Stimulated activated naive CD8-positive, alpha-beta T cell treated with anti-CD3 and anti-CD28 coated beads, Interleukin-15, Interleukin-2, amounts not matched to agents 100 U/mL and 50 U/mL, for 24 hours (primary cell): Measurements from ENCODE around the gene STK17B.
A peak's percentile ranks its signal among the peaks of the same experiment; 100 is the strongest.
"Not testable (repeated sequence)": the region's sequence is repeated elsewhere in the genome, so short reads cannot be mapped to it uniquely, and the experiment has no call there.

Source experiments
- ATAC-seq: fragments of 150-1000 bp; cut with Tn5 transposase; one replicate; pipeline ENCODE4 v1.10.0; 2021
- DNase-seq: peaks from one replicate; pipeline ENCODE4 v3.0.0; 2021

The STK17B gene

GRCh38 chr2:196171248-196171871, at the start of gene STK17B:
Gene STK17B, minus strand, starts transcription at chr2:196171578. Its CDS starts 8,195 bp downstream, at chr2:196163383.
- DNase-seq (peak; percentile 98), ATAC-seq (peak; percentile 76)

DNA sequence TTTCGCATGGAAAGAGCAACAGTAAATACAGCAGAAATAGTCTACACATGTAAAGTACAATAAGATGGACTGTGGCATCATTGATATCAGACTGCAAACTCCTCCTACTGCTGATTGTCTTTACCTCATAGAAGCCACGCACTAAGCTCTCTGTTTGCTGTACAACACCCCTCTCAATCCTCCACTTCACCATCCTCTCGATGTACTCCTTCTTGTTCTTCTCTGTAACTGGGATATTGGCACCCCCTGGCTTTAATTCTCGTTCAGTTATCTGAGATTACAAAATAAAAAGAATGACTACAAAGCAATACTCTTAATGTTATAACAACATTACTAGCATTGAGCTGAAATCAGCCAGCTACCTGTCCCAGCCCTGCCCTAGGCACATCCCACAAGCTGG, 49.3 kb upstream of the STK17B start:
- DNase-seq (no peak), ATAC-seq (peak; percentile 53)

DNA sequence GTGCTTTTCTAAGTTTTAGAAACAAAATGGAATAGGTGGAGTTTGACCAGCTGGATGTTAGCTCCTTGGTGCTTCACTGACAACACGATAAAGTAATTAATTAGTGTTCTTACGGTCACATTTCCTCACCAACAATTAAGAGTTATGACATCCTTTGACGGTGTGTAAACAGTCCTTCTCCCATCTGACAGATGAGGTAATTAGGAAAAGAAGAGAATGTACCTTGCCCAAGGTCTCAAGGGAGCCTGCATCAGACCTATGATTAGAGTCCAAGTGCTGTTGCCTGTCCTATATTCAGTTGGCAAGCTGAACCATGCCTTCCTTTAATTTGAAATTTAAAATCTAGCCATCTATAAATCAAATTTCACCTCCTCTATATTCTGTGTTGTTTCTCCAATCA, 48.3 kb upstream of the STK17B start:
- ATAC-seq (no peak), DNase-seq (no peak)

DNA sequence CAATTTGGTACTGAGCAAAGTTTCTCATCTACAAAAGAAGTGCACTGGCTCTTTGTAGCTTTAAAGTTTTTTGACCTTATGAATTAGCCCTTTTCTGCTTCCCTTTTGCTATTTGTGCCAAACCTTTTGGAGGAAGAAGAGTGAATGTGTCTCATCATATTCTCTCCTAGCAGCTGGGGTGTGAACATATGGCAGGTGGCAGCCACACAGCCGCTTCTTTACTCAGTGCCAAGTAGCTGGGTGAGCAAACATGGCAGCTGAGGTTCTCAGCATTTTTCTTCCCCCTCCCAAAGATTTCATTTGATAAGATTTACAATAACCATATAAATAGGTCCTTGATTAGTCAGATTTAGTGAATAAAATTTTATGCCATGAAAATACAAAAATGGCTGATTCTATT, 46.7 kb upstream of the STK17B start:
- no peak for ATAC-seq
- DNase-seq: no peak

DNA sequence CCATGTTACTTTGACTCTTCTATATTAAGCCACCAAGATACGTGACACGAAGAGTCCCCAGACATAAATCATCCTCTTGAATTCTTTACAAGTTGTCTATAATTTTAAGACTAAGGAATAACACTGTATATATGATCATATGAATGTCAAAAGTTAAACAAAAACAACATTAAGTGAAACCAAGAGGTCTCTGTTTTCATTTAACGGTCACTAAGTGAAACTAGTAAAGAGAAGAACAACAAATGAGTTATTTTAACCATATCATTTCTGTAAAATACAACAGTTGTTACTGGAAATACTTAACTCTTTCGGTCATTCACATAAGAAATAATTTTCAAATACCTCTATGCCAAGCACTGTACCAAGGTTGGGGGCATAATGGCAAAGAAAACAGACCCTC, 45.7 kb upstream of the STK17B start:
- ATAC-seq: no peak
- DNase-seq: no peak

GRCh38 chr2:196215376-196215775, 44.0 kb upstream of the STK17B start:
- ATAC-seq: no peak
- DNase-seq: no peak

GRCh38 chr2:196214156-196214555, 42.8 kb upstream of the STK17B start:
- no peak for ATAC-seq
- no peak for DNase-seq

- DNase-seq (no peak), ATAC-seq (no peak)
These were observed 42.0 kb upstream of the STK17B start for GRCh38 chr2:196213252-196213980.

GRCh38 chr2:196208915-196209314, 37.5 kb upstream of the STK17B start:
- ATAC-seq (no peak), DNase-seq (no peak)

DNA sequence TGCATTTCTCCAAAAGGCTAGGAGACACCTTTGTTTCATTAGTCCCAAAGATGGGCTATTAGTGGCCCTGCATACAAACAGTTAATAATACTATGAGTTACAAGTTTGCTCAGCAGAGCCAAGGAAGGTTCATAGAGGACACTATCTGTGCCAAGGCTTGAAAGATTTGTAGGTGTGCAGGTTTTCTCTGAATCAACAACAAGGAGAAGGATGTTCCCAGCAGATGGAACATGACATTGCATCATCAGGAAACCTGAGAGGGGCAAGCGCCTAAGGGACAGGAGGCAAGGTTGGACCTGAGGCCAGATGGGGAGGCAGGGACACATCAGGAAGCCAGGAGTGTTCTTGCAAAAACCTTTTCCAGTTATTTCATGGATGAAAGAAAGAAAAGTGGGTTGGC, 35.4 kb upstream of the STK17B start:
- no peak for ATAC-seq

DNA sequence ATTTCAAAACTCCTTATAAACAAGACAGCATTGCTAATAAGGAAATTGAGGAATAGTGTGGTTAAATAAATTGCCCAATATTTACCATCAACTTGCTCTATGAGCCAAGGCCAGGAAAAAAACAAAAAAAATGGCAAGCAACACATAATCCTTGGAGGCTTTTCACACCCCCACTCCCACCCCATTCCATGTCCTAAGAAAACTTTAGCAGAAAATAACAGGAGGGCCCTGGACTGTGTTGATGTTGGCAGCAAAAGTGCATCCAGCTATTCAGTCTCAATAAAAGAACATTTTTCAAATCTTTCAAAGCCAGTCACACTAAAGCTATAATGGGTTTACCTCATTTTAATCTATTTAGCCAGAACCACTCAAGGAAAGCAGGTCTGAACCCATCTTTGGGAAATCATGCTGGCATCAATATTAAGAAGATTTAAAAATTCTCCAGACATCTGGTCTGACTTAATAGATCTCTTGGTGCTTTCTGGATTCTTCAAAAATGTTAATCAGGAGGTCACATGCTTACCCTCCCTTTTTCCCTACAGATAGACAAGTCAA, 34.6 kb upstream of the STK17B start:
- no peak for ATAC-seq
- DNase-seq: no peak

More for the DNA sequence above, 35.4 kb upstream of the STK17B start:
- no peak for DNase-seq

DNA sequence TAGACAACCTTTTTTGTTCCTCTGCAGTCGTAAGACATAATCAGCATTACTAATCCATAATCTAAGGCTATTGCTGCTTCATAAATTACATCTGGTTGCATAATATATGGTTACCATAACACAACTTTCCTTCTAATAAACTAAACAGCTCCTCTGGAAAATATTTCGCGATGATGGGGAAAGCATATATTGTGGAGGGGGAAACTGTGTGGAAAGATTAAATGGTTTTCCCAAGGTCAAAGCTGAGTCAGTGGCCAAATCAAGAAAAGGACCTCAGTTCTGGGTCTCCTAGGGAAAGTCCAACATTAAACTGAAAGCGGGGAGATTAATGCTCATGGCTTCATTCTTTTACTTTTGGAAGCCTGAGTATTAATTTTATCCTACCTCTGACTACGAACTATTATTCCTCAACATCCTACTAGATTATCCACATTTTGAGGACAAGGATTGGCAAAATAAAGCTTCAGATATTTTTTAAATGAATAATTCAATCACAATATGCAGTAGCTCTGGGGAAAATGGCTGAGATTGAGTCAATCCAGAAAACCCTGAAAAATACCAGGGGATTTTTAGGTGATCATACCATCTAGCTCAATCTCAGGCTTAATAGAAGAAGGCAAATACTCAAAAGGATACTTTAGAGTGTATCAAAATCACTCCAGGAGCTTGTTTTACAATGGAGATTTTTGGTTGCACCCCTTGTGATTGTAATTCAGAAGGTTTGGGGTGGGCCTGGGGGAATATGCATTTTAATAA, 33.8 kb upstream of the STK17B start:
- no peak for DNase-seq
- peak; percentile 26 for ATAC-seq

DNA sequence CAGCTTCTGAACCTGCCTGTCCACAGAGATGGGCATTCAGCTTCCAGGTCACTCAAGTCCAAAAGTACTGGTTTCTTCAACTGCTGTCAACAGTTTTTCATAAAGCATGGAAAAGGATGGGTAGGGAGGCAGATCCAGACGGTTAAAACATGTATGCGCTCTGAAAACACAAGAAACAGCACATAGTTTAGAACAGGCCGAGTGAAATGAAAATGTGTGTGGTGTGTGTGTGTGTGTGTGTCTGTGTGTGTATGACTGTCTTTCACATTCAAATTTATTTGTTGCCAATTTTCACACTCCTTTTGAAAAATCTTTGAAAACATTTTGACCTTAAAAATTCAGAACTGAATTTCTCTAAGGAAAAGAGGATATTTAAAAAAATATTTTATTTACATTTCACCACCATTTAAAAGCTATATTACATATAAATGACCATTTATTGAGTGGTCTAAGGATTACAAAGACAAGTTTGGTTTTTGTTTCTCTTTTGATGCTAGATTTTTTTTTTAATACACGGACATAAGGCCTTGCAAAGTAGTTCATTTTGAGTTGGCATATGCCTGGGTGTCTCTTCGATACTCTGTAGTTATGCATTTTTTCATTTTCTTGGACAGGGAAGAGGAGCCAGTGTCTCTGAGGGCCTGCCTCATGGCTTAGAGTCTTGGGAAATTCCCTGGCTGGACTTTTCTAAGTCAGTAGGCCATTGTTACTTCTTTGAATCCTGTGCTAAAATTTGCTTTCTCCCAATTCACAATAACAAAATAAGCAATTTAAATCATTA, 30.0 kb upstream of the STK17B start:
- ATAC-seq (no peak), DNase-seq (no peak)

- no peak for DNase-seq
- peak; percentile 95 for ATAC-seq
These were observed 29.2 kb upstream of the STK17B start for GRCh38 chr2:196200557-196200956.

GRCh38 chr2:196195758-196196157, 24.4 kb upstream of the STK17B start:
- DNase-seq (no peak), ATAC-seq (no peak)

DNA sequence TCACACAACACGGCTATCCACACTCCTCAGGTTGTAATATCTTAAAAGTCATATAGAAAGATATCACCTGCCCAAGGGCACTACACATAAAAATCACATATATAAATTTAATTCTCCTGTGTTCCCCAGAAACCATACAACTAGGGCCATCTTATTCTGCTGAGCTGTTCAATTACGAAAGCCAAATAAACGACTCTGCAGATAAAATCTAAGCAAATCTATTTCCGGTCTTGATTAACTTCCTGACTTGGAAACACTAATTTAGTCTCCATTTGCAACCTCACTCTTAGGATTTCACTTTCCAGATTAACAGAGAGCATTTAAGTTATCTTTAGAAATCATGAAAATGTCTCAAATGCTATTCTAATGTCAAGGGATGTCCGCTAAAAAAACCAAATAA, 23.9 kb upstream of the STK17B start:
- ATAC-seq (no peak), DNase-seq (no peak)

DNA sequence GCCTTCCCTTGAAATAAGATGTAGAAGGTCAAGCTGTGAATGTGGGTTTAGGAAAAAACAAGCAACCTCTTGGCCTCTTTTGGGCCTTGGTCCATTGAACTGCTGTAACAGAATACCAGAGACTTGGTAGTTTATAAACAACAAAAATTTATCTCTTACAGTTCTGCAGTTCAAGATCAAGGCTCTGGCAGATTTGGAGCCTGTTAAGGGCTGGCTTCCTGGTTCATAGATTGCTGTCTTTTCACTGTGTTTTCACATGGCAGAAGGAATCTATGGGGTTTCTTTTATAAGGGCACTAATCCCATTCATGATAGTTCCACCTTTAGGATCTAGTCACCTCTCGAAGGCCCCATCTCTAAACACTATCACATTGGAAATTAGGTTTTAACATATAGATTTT, 20.2 kb upstream of the STK17B start:
- ATAC-seq: no peak

GRCh38 chr2:196187898-196188458, 16.6 kb upstream of the STK17B start:
- DNase-seq: no peak
- no peak for ATAC-seq

More for the DNA sequence above, 20.2 kb upstream of the STK17B start:
- DNase-seq: no peak

DNA sequence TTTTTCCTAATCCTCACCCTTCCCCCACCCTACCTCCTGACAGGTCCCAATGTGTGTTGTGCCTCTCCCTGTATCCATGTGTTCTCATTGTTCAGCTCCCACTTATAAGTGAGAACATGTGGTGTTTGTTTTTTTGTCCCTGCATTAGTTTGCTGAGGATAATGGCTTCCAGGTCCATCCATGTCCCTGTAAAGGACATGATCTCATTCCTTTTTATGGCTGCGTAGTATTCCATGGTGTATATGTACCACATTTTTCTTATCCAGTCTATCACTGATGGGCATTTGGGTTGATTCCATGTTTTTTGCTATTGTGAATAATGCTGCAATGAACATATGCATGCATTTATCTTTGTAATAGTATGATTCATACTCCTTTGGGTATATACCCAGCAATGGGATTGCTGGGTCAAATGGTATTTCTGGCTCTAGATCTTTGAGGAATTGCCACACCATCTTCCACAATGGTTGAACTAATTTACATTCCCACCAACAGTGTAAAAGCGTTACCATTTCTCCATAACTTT, 15.9 kb upstream of the STK17B start:
- ATAC-seq, DNase-seq: not testable (repeated sequence)

DNA sequence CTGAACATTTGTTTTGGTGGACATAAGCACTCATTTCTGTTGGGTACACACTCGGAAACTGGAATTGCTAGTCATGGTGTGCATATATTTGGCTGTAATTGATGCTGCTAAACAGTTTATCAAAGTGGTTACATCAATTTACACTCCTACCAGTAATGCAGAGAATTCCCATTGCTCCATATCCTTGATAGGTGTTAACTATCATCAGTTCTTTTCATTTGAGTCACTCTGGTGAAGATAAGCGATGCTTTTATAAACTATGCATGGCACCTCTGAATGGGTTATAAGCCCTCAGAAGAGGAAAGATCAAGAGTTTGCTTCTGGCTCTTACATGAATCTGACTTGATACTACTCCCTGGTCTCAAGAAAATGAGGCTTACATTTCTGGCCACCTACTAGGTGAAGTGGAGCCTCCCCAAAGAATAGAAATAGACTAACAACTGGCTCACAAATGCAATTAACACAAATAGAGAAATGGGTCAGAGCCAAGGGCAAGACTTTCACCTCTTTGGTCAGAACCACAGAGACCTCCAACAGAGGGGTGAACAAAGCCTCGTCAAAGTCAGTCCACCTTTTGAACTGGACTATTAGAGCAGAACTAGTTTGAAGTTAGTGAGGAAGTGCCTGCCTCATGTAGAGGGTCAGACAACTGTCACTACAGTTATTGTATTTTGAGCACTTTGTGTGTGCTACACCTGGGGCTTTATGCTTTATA, 15.0 kb upstream of the STK17B start:
- ATAC-seq: no peak

DNA sequence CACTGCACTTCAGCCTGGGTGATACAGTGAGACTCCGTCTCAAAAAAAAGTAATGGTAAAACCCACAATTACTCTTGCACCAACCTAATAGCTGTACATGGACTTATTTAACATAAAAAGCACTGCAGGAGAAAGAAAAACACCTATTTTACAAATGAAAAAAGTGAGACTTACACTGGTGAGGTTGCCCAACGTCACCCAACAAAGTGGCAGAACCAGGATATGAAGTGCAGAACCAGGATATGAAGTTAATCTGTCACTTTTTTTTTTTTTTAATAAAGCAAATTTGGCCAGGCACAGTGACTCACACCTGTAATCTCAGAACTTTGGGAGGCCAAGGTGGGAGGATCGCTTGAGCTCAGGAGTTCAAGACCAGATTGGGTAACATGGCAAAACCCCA, 13.5 kb upstream of the STK17B start:
- ATAC-seq: no peak
- DNase-seq: no peak

More for the DNA sequence above, 15.0 kb upstream of the STK17B start:
- DNase-seq: no peak
